ENCODE data around the gene PCSK6.
"Not testable (repeated sequence)": the region's sequence is repeated elsewhere in the genome, so short reads cannot be mapped to it uniquely, and the experiment has no call there.

PCSK6 gene

DNA sequence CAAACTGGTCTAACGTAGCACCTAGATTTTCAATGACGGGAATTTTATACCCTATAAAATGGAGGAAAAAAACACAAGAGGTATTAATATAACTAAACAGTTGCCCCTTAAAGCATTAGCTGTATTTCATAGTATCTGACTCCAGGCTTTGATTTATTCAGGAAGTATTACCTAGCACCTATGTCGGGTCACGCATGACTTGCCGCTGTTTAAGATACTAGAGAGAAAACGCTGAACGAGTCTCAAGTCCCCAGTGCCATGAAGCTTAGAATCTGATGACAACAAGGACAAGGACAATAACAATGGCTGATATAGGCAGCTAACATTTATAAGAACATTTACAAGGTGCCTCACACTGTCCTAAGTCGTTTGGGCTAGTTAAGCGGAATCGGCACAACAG is 196.4 kb downstream of the PCSK6 start:
- Histone ChIP-seq H3K9ac (ENCODE audit: low read length) (peak overlapping the region; percentile 97), H3K4me3 (ENCODE audit: low read length) (peak overlapping the region; percentile 96), H3K36me3 (ENCODE audit: control insufficient read depth, insufficient read depth, low read length, severe bottlenecking) (peaks cover 20% of the 10 kb centered on the region), H3K4me1 (ENCODE audit: control insufficient read depth, insufficient read depth, low read length) (peaks cover 23% of the 10 kb centered on the region), H3K27me3 (replicated peaks; ENCODE audit: control insufficient read depth, insufficient read depth, low read length) (no peaks in the 10 kb centered on the region), H3K9me3 (ENCODE audit: control insufficient read depth, low read length) (no peaks in the 10 kb centered on the region)
- no peak for DNase-seq (ENCODE audit: low read depth)

DNA sequence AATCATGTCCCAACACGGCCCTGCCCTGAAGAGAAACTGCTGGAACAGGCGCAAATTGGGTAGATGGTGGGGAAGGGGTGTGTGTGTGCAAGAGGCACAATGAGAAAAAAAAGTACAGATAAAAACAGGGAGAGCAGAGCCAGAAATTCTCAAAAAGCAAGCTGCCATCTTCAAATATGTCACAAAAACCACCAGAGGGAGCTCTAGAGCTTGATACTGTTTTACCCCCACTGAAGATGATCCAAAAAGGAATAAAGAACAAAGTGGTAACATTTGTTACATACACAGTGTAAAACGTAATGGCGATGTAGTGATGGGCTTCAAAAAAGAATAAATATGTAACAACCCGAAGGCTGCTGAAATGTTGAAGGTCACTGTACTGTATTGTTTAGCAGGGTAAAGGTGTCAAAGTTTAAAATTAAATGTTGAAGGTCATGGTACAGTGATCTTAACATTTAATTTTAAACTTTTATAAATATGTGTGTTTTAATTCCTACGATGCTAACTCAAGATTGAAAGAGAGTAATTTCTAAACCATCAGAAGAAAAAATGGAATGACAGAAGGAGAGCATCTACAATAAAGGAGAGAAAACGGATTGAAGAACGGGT is 200.5 kb downstream of the PCSK6 start:
- Histone ChIP-seq H3K4me3 (ENCODE audit: low read length) (no peak overlapping the region), H3K27me3 (replicated peaks; ENCODE audit: control insufficient read depth, insufficient read depth, low read length) (no peaks in the 10 kb centered on the region), H3K36me3 (ENCODE audit: control insufficient read depth, insufficient read depth, low read length, severe bottlenecking) (peaks cover 58% of the 10 kb centered on the region), H3K9me3 (ENCODE audit: control insufficient read depth, low read length) (no peaks in the 10 kb centered on the region), H3K4me1 (ENCODE audit: control insufficient read depth, insufficient read depth, low read length) (peaks cover 12% of the 10 kb centered on the region), H3K9ac (ENCODE audit: low read length) (no peak overlapping the region)
- DNase-seq (ENCODE audit: low read depth) = peak; percentile 78

DNA sequence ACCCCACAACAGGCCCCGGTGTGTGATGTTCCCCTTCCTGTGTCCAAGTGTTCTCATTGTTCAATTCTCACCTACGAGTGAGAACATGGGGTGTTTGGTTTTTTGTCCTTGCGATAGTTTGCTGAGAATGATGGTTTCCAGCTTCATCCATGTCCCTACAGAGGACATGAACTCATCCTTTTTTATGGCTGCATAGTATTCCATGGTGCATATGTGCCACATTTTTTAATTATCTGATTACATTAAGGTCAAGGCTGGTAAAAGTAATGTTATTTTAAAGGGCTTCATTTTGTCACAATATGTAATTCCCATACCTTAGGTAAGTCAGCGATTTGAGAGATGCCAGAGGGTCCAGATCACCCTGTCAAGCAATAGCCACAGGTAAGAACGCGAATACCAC is 202.2 kb downstream of the PCSK6 start:
- H3K27me3 ChIP-seq (replicated peaks; ENCODE audit: control insufficient read depth, insufficient read depth, low read length); H3K9ac ChIP-seq (ENCODE audit: low read length); H3K4me1 ChIP-seq (ENCODE audit: control insufficient read depth, insufficient read depth, low read length); H3K9me3 ChIP-seq (ENCODE audit: control insufficient read depth, low read length); DNase-seq (ENCODE audit: low read depth); H3K4me3 ChIP-seq (ENCODE audit: low read length): not testable (repeated sequence)
- peaks cover 74% of the 10 kb centered on the region for H3K36me3 ChIP-seq (ENCODE audit: control insufficient read depth, insufficient read depth, low read length, severe bottlenecking)

DNA sequence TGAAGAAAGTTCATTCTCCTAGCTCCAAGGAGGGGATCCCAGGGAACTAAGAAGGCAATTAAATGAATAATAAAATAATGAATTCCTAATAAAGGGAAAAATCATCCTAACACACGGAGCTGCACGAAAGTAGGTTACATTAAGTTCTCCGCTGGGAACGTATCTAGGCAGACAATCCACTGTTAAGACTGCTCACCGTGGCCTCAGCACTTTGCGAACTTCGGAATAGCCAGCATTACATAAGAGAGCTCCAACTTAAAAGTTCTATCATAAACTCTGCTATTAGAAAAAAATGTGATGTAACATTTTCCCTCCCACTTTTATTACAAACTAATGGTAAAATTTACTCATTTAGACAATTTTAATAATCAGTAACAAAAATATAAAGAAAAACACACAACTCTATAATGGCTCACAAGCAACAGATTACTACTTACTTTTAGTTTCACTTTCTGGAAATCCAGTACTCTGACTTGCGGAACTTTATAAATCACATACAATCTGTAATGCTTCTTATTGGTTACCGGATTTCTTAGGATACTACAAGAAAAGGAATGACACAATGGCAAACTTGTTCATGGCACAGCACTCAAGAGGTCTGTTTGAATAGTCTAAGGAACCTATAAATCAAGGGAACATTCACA is 202.9 kb downstream of the PCSK6 start:
- Histone ChIP-seq H3K9me3 (ENCODE audit: control insufficient read depth, low read length) (no peaks in the 10 kb centered on the region), H3K9ac (ENCODE audit: low read length) (no peak overlapping the region), H3K4me3 (ENCODE audit: low read length) (no peak overlapping the region), H3K27me3 (replicated peaks; ENCODE audit: control insufficient read depth, insufficient read depth, low read length) (no peaks in the 10 kb centered on the region), H3K36me3 (ENCODE audit: control insufficient read depth, insufficient read depth, low read length, severe bottlenecking) (peaks cover 82% of the 10 kb centered on the region), H3K4me1 (ENCODE audit: control insufficient read depth, insufficient read depth, low read length) (no peaks in the 10 kb centered on the region)
- DNase-seq (ENCODE audit: low read depth) = no peak

DNA sequence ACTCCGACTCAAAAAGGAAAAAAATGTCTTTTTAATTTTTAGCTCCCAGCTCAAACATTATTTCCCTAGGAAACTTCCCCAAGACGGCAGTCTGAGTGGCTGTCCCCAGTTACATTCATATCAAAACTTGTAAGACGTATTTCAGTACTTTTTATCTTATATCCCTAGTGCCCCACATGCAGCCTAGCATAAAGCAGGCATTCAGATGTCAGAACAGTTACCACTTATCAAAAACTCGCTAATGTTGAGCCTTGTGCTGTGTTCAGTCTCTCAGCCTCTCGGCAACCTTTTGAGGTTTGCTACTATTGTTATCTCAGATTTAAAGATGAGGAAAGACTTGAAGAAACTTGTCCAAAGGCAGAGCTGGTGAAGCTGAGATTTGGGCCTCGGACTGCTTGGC is 205.6 kb downstream of the PCSK6 start:
- Histone ChIP-seq H3K36me3 (ENCODE audit: control insufficient read depth, insufficient read depth, low read length, severe bottlenecking) (peaks cover 86% of the 10 kb centered on the region), H3K4me1 (ENCODE audit: control insufficient read depth, insufficient read depth, low read length) (no peaks in the 10 kb centered on the region)

DNA sequence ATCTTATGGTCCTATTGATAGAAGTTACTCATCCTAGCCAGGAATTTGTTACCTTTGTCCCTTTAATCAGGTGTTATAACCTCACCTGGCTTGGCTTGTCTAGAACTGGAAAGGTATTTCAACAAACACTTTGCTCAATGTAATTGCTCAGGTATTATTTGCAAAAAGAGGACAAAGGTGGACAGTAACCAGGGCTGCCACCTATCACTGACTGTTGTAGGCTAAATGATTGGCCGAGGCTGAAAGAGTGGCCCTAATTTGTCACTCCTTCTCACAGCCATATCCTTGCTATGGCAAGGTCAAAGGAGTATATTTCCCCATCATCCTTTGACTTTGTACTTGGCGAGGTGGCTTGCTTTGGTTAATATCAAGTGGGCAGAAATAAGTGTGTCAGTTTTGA is 209.5 kb downstream of the PCSK6 start:
- Histone ChIP-seq H3K36me3 (ENCODE audit: control insufficient read depth, insufficient read depth, low read length, severe bottlenecking) (peaks cover 61% of the 10 kb centered on the region), H3K4me3 (ENCODE audit: low read length) (no peak overlapping the region), H3K9ac (ENCODE audit: low read length) (no peak overlapping the region), H3K27me3 (replicated peaks; ENCODE audit: control insufficient read depth, insufficient read depth, low read length) (no peaks in the 10 kb centered on the region), H3K4me1 (ENCODE audit: control insufficient read depth, insufficient read depth, low read length) (peaks cover 17% of the 10 kb centered on the region), H3K9me3 (ENCODE audit: control insufficient read depth, low read length) (no peaks in the 10 kb centered on the region)
- no peak for DNase-seq (ENCODE audit: low read depth)

More for the DNA sequence above, 205.6 kb downstream of the PCSK6 start:
- Histone ChIP-seq H3K9ac (ENCODE audit: low read length) (no peak overlapping the region), H3K27me3 (replicated peaks; ENCODE audit: control insufficient read depth, insufficient read depth, low read length) (no peaks in the 10 kb centered on the region), H3K4me3 (ENCODE audit: low read length) (no peak overlapping the region), H3K9me3 (ENCODE audit: control insufficient read depth, low read length) (no peaks in the 10 kb centered on the region)
- DNase-seq (ENCODE audit: low read depth) = no peak

DNA sequence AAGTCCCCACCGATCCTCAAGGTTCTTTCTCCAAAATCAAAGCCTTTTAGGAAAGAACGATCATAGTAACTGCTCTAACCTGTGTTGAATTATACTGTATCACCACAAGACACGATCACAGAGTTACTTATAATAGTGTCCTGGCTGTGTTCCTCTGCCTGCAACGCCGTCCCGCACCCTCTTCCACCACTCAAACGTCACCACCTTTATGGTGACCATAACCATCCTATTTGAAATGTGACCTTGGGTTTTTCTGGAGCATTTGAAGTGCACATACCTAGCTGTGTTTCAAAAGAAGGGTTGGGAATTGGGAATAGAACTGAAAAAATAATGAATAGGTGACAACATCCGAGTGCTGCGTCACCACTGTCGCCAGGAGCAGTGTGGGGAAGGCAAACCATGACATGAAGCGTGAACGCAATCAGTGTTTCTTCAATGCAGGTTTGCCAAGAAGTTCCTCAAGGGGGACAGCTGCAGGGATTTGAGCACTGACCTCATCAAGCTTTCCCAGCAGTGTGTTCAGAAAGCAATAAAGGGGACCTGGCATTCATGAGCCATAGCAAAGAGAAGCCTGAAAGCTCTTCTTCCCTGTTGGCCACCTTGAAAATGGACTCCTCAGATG is 211.5 kb downstream of the PCSK6 start:
- Histone ChIP-seq H3K4me3 (ENCODE audit: low read length) (peak overlapping the region; percentile 93), H3K36me3 (ENCODE audit: control insufficient read depth, insufficient read depth, low read length, severe bottlenecking) (peaks cover 62% of the 10 kb centered on the region), H3K9me3 (ENCODE audit: control insufficient read depth, low read length) (no peaks in the 10 kb centered on the region), H3K4me1 (ENCODE audit: control insufficient read depth, insufficient read depth, low read length) (peaks cover 17% of the 10 kb centered on the region), H3K27me3 (replicated peaks; ENCODE audit: control insufficient read depth, insufficient read depth, low read length) (no peaks in the 10 kb centered on the region), H3K9ac (ENCODE audit: low read length) (peak overlapping the region; percentile 95)
- DNase-seq (ENCODE audit: low read depth) = no peak

DNA sequence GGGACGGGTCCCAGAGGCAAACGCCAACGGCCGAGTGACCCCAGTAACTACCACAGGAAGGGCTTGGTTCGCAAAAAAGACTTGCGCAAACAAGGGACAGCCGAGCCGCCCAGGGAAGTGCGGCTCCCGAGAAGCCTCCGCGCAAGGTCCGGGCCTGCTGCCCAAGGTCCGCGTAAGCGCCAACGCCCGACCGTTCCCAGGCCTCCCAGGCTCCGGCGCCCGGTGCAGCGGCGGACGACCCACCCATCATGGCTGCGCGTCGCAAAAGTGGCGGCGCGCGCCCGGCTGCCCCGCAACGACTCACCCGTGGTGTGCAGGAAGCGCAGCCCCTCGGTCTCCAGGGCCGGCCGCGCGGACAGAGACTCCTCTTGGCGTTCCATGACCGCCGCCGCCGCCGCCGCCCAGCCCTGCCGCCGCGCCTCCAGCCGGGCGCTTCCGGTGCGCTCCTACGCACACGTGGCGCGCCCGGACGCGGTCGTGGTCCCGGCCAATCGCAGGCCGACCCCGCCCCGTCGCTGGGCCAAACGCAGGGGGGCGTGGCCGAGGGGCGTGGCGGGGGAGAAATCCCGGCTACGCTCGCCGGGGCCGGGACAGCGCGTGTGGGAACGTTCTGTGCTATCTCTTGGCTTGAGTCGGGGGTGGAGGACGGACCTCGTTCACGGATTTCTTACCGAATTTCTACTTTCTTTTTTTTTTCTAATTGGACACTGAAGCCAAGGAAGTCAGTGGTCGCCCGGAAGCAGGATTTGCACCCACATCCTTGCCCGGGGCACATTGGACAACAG is 212.3 kb downstream of the PCSK6 start, which contains the start of gene SELENOS:
TSS of gene SELENOS (minus strand) at position 448 of the 785 bp plus-strand sequence. CDS start at position 380, 68 bp downstream.
- H3K36me3 ChIP-seq (ENCODE audit: control insufficient read depth, insufficient read depth, low read length, severe bottlenecking) = peaks cover 62% of the 10 kb centered on the region
- peak; percentile 98 for DNase-seq (ENCODE audit: low read depth)
- peak within 1 kb of the TSS; percentile 95 for H3K9ac ChIP-seq (ENCODE audit: low read length)
- H3K9me3 ChIP-seq (ENCODE audit: control insufficient read depth, low read length) = no peaks in the 10 kb centered on the region
- peaks cover 17% of the 10 kb centered on the region for H3K4me1 ChIP-seq (ENCODE audit: control insufficient read depth, insufficient read depth, low read length)
- peak within 1 kb of the TSS; percentile 93 for H3K4me3 ChIP-seq (ENCODE audit: low read length)
- no peaks in the 10 kb centered on the region for H3K27me3 ChIP-seq (replicated peaks; ENCODE audit: control insufficient read depth, insufficient read depth, low read length)

DNA sequence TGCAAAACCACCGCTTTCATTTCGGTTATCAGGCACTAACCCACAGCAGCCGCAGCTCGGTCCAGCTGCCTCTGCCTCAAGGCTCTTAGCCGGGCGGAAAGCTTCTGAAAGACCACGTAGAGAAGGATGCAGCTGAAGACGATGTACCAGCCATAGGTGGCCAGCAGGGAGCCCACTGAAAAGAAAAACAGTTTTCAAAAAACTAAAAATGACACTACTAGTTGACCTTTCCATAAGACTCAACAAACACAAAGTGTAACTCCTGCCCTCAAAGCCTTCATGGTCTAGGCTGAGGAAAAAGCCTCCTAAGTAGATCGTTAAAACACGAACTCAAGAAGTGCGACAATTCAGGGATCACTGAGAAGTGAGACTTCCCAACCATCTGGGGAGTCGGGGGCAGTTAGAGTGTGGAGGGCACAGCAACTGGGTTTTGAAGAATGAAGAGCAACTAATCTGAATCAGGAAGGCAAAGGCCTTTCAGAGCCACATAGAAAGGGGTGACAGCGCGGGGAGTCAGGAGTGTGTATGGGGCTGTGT is 212.9 kb downstream of the PCSK6 start:
- Histone ChIP-seq H3K27me3 (replicated peaks; ENCODE audit: control insufficient read depth, insufficient read depth, low read length) (no peaks in the 10 kb centered on the region), H3K36me3 (ENCODE audit: control insufficient read depth, insufficient read depth, low read length, severe bottlenecking) (peaks cover 62% of the 10 kb centered on the region), H3K4me3 (ENCODE audit: low read length) (peak overlapping the region; percentile 93), H3K9me3 (ENCODE audit: control insufficient read depth, low read length) (no peaks in the 10 kb centered on the region), H3K9ac (ENCODE audit: low read length) (peak overlapping the region; percentile 95), H3K4me1 (ENCODE audit: control insufficient read depth, insufficient read depth, low read length) (peaks cover 17% of the 10 kb centered on the region)
- DNase-seq (ENCODE audit: low read depth) = peak; percentile 66

DNA sequence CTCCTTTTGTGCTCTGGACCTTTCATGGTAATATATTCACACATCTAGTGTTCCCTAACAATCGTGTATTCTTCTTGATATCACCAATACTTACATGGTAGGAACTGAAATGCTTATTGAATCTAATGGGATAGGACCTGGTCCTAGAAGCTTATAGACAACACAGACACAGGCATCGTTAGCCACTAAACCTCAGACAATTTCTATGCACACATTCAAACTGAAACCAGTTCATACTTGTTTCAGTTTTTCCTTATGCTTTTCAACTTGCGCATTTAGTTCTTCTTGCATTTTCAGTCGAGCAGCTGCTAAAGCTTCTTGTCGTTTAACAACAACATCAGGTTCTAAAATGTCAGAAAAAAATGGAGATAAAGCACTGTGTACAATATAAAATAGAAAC is 214.5 kb downstream of the PCSK6 start:
- DNase-seq (ENCODE audit: low read depth) = no peak
- H3K27me3 ChIP-seq (replicated peaks; ENCODE audit: control insufficient read depth, insufficient read depth, low read length) = no peaks in the 10 kb centered on the region
- H3K9ac ChIP-seq (ENCODE audit: low read length) = peak overlapping the region; percentile 95
- peaks cover 65% of the 10 kb centered on the region for H3K36me3 ChIP-seq (ENCODE audit: control insufficient read depth, insufficient read depth, low read length, severe bottlenecking)
- no peak overlapping the region for H3K4me3 ChIP-seq (ENCODE audit: low read length)
- no peaks in the 10 kb centered on the region for H3K9me3 ChIP-seq (ENCODE audit: control insufficient read depth, low read length)
- peaks cover 17% of the 10 kb centered on the region for H3K4me1 ChIP-seq (ENCODE audit: control insufficient read depth, insufficient read depth, low read length)

DNA sequence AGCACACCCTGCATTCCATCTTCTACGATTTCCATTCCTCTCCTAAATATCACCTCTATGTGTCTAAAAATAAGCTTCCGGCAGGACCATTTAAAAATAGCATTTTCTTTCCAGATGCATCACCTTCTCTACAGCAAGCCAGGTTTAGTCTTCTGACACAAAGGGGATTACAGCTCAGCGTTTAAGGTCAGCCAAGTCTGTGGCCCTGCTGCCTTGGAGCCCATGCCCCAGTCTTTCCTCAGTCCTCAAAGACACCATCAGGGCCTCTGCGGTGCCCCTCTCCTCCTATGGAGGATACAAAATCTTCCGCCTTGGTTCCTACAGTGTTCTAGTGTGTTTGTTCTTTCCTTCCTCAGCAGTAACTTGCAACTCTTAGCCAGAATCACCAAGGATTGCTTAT is 216.0 kb downstream of the PCSK6 start:
- H3K36me3 ChIP-seq (ENCODE audit: control insufficient read depth, insufficient read depth, low read length, severe bottlenecking) = peaks cover 67% of the 10 kb centered on the region
- H3K9ac ChIP-seq (ENCODE audit: low read length) = no peak overlapping the region
- H3K27me3 ChIP-seq (replicated peaks; ENCODE audit: control insufficient read depth, insufficient read depth, low read length) = no peaks in the 10 kb centered on the region
- H3K4me1 ChIP-seq (ENCODE audit: control insufficient read depth, insufficient read depth, low read length) = peaks cover 17% of the 10 kb centered on the region
- DNase-seq (ENCODE audit: low read depth) = no peak
- no peaks in the 10 kb centered on the region for H3K9me3 ChIP-seq (ENCODE audit: control insufficient read depth, low read length)
- H3K4me3 ChIP-seq (ENCODE audit: low read length) = no peak overlapping the region
